ENCODE results near the gene CDK9.

- TF ChIP-seq NFRKB (IDR thresholded peaks at IDR 0.05) = no peak
- TF ChIP-seq SUZ12 (IDR thresholded peaks at IDR 0.05) = no peak
- no peak for TF ChIP-seq SP1 (IDR thresholded peaks at IDR 0.05)
- TF ChIP-seq ELF4 (IDR thresholded peaks at IDR 0.05) = no peak
- no peak for TF ChIP-seq CTBP1 (IDR thresholded peaks at IDR 0.05; ENCODE audit: borderline replicate concordance)
- TF ChIP-seq FOXA1 (IDR thresholded peaks at IDR 0.05) = no peak
These were observed 51.5 kb downstream of the CDK9 start for GRCh38 chr9:127837346-127837745.
